ENCODE results near the gene PCDHGA4. TPM values are rescaled to one million over a fixed set of nuclear protein-coding genes. Genes with fewer than 3 reads are reported as not detected.

The PCDHGA4 gene
- total and polyA plus RNA-seq, 9 donors, result 1.2 to 8.2 (median 5.7) TPM

DNA sequence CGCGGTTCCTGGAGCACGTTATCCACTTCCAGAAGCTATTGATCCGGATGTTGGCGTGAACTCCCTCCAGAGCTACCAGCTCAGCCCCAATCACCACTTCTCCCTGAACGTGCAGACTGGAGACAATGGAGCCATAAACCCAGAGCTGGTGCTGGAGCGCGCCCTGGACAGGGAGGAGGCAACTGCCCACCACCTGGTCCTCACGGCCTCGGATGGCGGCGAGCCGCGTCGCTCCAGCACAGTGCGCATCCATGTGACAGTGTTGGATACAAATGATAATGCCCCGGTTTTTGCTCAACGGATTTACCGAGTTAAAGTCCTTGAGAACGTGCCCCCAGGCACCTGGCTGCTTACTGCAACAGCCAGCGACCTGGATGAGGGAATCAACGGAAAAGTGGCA lies 48.6 kb downstream of the PCDHGA4 start:
- Histone ChIP-seq H3K4me3 (no peak overlapping the region), H3K9me3 (peaks cover 10 to 44% of the 10 kb centered on the region in 2 donors)

More for the DNA sequence above, 48.6 kb downstream of the PCDHGA4 start:
- no peaks in the 10 kb centered on the region for H3K27me3 ChIP-seq
- no peaks in the 10 kb centered on the region for H3K4me1 ChIP-seq (ENCODE audit: insufficient read depth)
- no peaks in the 10 kb centered on the region for H3K36me3 ChIP-seq
- intact Hi-C loops (cut with DNase I), result loop anchor here in 1 of 4 donors (10.0 kb wide), 1 partner anchor 151 kb away; no protein-coding TSS in a partner anchor
- no peak for TF ChIP-seq POLR2A (IDR thresholded peaks at IDR 0.05)
- no peak for TF ChIP-seq EP300 (IDR thresholded peaks at IDR 0.05)
- no peak for TF ChIP-seq CTCF (IDR thresholded peaks at IDR 0.05)
- 23 to 30% (median 24%) methylated on average over 22 of the region's 22 CpGs for WGBS, 3 donors
- no peak overlapping the region for H3K27ac ChIP-seq
- no peak for DNase-seq

Other genes with a start within 250 kb of the PCDHGA4 start
Only the 30 nearest of the 36 such genes appear.
- gene PCDHB9, start 167.9 kb upstream of the PCDHGA4 start, total RNA-seq, result 1 to 10 TPM; 2.0 to 5.4 (median 3.8) TPM
- gene PCDHB9, start 167.9 kb upstream of the PCDHGA4 start, polyA plus RNA-seq, result 1 to 10 TPM; 1.5 to 3.3 TPM
- 1 to 10 TPM; 2.7 to 5.2 (median 3.1) TPM for gene PCDHB10, start 162.7 kb upstream of the PCDHGA4 start, total RNA-seq
- 1 to 10 TPM; 2.9 to 3.4 TPM for gene PCDHB10, start 162.7 kb upstream of the PCDHGA4 start, polyA plus RNA-seq
- 1 to 10 TPM; 2.5 to 9.2 (median 6.0) TPM for gene PCDHB11, start 155.4 kb upstream of the PCDHGA4 start, total RNA-seq
- gene PCDHB11, start 155.4 kb upstream of the PCDHGA4 start, polyA plus RNA-seq, result 1 to 10 TPM; 1.8 to 3.2 TPM
- gene PCDHB12, start 146.3 kb upstream of the PCDHGA4 start, total RNA-seq, result 1 to 10 TPM; 2.8 to 8.8 (median 6.9) TPM
- gene PCDHB12, start 146.3 kb upstream of the PCDHGA4 start, polyA plus RNA-seq, result 1 to 10 TPM; 2.8 to 2.9 TPM
- 1 to 10 TPM; 3.9 to 5.9 (median 4.5) TPM for gene PCDHB13, start 141.1 kb upstream of the PCDHGA4 start, total RNA-seq
- gene PCDHB13, start 141.1 kb upstream of the PCDHGA4 start, polyA plus RNA-seq, result 1 to 10 TPM; 1.3 to 3.1 TPM
- 1 to 10 TPM; 3.8 to 7.2 (median 5.4) TPM for gene PCDHB14, start 131.7 kb upstream of the PCDHGA4 start, total RNA-seq
- gene PCDHB14, start 131.7 kb upstream of the PCDHGA4 start, polyA plus RNA-seq, result 1 to 10 TPM; 3.8 to 4.5 TPM
- 10 to 100 TPM in 4 of 7 donors, 1 to 10 TPM in 3; 3.4 to 17.0 (median 10.3) TPM for gene PCDHB15, start 109.6 kb upstream of the PCDHGA4 start, total RNA-seq
- 1 to 10 TPM; 6.7 to 8.2 TPM for gene PCDHB15, start 109.6 kb upstream of the PCDHGA4 start, polyA plus RNA-seq
- gene SLC25A2, start 51.0 kb upstream of the PCDHGA4 start, total RNA-seq, result 1 to 10 TPM in 1 of 7 donors, under 1 TPM in 3, not detected in 3; 0.40 to 1.4 (median 0.54) TPM
- gene SLC25A2, start 51.0 kb upstream of the PCDHGA4 start, polyA plus RNA-seq, result under 1 TPM in 1 of 2 donors, not detected in 1; 0.10 TPM
- 100 to 1,000 TPM in 4 of 7 donors, 10 to 100 TPM in 3; 65.1 to 141 (median 102) TPM for gene TAF7, start 34.2 kb upstream of the PCDHGA4 start, total RNA-seq
- 100 to 1,000 TPM in 1 of 2 donors, 10 to 100 TPM in 1; 96.4 to 136 TPM for gene TAF7, start 34.2 kb upstream of the PCDHGA4 start, polyA plus RNA-seq
- gene PCDHGA1, start 24.5 kb upstream of the PCDHGA4 start, total RNA-seq, result 1 to 10 TPM in 3 of 7 donors, under 1 TPM in 4; 0.72 to 2.8 (median 1.00) TPM
- under 1 TPM; 0.29 to 0.90 TPM for gene PCDHGA1, start 24.5 kb upstream of the PCDHGA4 start, polyA plus RNA-seq
- 10 to 100 TPM in 5 of 7 donors, 1 to 10 TPM in 2; 7.3 to 13.5 (median 12.0) TPM for gene PCDHGA2, start 16.3 kb upstream of the PCDHGA4 start, total RNA-seq
- 1 to 10 TPM; 3.0 to 5.4 TPM for gene PCDHGA2, start 16.3 kb upstream of the PCDHGA4 start, polyA plus RNA-seq
- gene PCDHGA3, start 11.2 kb upstream of the PCDHGA4 start, total RNA-seq, result 1 to 10 TPM; 5.3 to 8.6 (median 5.9) TPM
- 1 to 10 TPM; 1.9 to 2.9 TPM for gene PCDHGA3, start 11.2 kb upstream of the PCDHGA4 start, polyA plus RNA-seq
- gene PCDHGB1, start 4.9 kb upstream of the PCDHGA4 start, total RNA-seq, result 1 to 10 TPM; 3.7 to 9.3 (median 5.5) TPM
- gene PCDHGB1, start 4.9 kb upstream of the PCDHGA4 start, polyA plus RNA-seq, result 1 to 10 TPM; 1.1 to 1.4 TPM
- gene PCDHGB2, start 5.0 kb downstream of the PCDHGA4 start, total RNA-seq, result 10 to 100 TPM in 2 of 7 donors, 1 to 10 TPM in 5; 4.5 to 11.9 (median 9.3) TPM
- 1 to 10 TPM; 1.9 to 4.3 TPM for gene PCDHGB2, start 5.0 kb downstream of the PCDHGA4 start, polyA plus RNA-seq
- gene PCDHGA5, start 9.1 kb downstream of the PCDHGA4 start, total RNA-seq, result 1 to 10 TPM; 4.5 to 9.5 (median 6.4) TPM
- 1 to 10 TPM; 1.7 to 3.2 TPM for gene PCDHGA5, start 9.1 kb downstream of the PCDHGA4 start, polyA plus RNA-seq
- 1 to 10 TPM; 4.1 to 8.6 (median 5.6) TPM for gene PCDHGB3, start 15.2 kb downstream of the PCDHGA4 start, total RNA-seq
- gene PCDHGB3, start 15.2 kb downstream of the PCDHGA4 start, polyA plus RNA-seq, result 1 to 10 TPM; 1.1 to 2.1 TPM
- gene PCDHGA6, start 18.9 kb downstream of the PCDHGA4 start, total RNA-seq, result 10 to 100 TPM in 3 of 7 donors, 1 to 10 TPM in 4; 6.7 to 14.5 (median 8.7) TPM
- gene PCDHGA6, start 18.9 kb downstream of the PCDHGA4 start, polyA plus RNA-seq, result 1 to 10 TPM; 3.6 to 4.2 TPM
- gene PCDHGA7, start 27.7 kb downstream of the PCDHGA4 start, total RNA-seq, result 1 to 10 TPM; 4.2 to 8.6 (median 5.8) TPM
- gene PCDHGA7, start 27.7 kb downstream of the PCDHGA4 start, polyA plus RNA-seq, result 1 to 10 TPM; 1.3 to 2.3 TPM
- 10 to 100 TPM in 1 of 7 donors, 1 to 10 TPM in 6; 6.0 to 12.0 (median 8.8) TPM for gene PCDHGB4, start 32.7 kb downstream of the PCDHGA4 start, total RNA-seq
- gene PCDHGB4, start 32.7 kb downstream of the PCDHGA4 start, polyA plus RNA-seq, result 1 to 10 TPM; 2.1 to 3.1 TPM
- gene PCDHGA8, start 37.6 kb downstream of the PCDHGA4 start, total RNA-seq, result 1 to 10 TPM; 2.9 to 7.6 (median 3.8) TPM
- gene PCDHGA8, start 37.6 kb downstream of the PCDHGA4 start, polyA plus RNA-seq, result under 1 TPM; 0.37 to 0.41 TPM
- 10 to 100 TPM; 13.2 to 19.7 (median 18.2) TPM for gene PCDHGB5, start 42.9 kb downstream of the PCDHGA4 start, total RNA-seq
- 1 to 10 TPM; 4.5 to 8.2 TPM for gene PCDHGB5, start 42.9 kb downstream of the PCDHGA4 start, polyA plus RNA-seq
- gene PCDHGA9, start 47.8 kb downstream of the PCDHGA4 start, total RNA-seq, result 10 to 100 TPM in 4 of 7 donors, 1 to 10 TPM in 3; 5.4 to 11.7 (median 10.6) TPM
- gene PCDHGA9, start 47.8 kb downstream of the PCDHGA4 start, polyA plus RNA-seq, result 1 to 10 TPM; 2.3 to 5.2 TPM
- gene PCDHGB6, start 53.0 kb downstream of the PCDHGA4 start, total RNA-seq, result 10 to 100 TPM in 6 of 7 donors, 1 to 10 TPM in 1; 9.8 to 18.1 (median 14.4) TPM
- gene PCDHGB6, start 53.0 kb downstream of the PCDHGA4 start, polyA plus RNA-seq, result 10 to 100 TPM in 1 of 2 donors, 1 to 10 TPM in 1; 7.0 to 12.3 TPM
- gene PCDHGA10, start 58.0 kb downstream of the PCDHGA4 start, total RNA-seq, result 1 to 10 TPM; 5.0 to 9.7 (median 8.1) TPM
- gene PCDHGA10, start 58.0 kb downstream of the PCDHGA4 start, polyA plus RNA-seq, result 1 to 10 TPM; 1.3 to 3.9 TPM
- 10 to 100 TPM; 11.3 to 22.9 (median 20.0) TPM for gene PCDHGB7, start 62.7 kb downstream of the PCDHGA4 start, total RNA-seq
- 10 to 100 TPM in 1 of 2 donors, 1 to 10 TPM in 1; 8.0 to 19.9 TPM for gene PCDHGB7, start 62.7 kb downstream of the PCDHGA4 start, polyA plus RNA-seq
- gene PCDHGA11, start 66.0 kb downstream of the PCDHGA4 start, total RNA-seq, result 1 to 10 TPM; 3.2 to 7.7 (median 5.7) TPM
- gene PCDHGA11, start 66.0 kb downstream of the PCDHGA4 start, polyA plus RNA-seq, result 1 to 10 TPM; 1.4 to 2.6 TPM
- gene PCDHGA12, start 75.5 kb downstream of the PCDHGA4 start, total RNA-seq, result 10 to 100 TPM in 1 of 7 donors, 1 to 10 TPM in 6; 6.0 to 10.4 (median 8.2) TPM
- gene PCDHGA12, start 75.5 kb downstream of the PCDHGA4 start, polyA plus RNA-seq, result 1 to 10 TPM; 2.0 to 4.5 TPM
- 10 to 100 TPM; 19.6 to 85.3 (median 67.7) TPM for gene PCDHGC3, start 120.9 kb downstream of the PCDHGA4 start, total RNA-seq
- 10 to 100 TPM; 63.1 to 92.9 TPM for gene PCDHGC3, start 120.9 kb downstream of the PCDHGA4 start, polyA plus RNA-seq
- 1 to 10 TPM; 1.0 to 4.5 (median 2.4) TPM for gene PCDHGC4, start 130.0 kb downstream of the PCDHGA4 start, total RNA-seq
- gene PCDHGC4, start 130.0 kb downstream of the PCDHGA4 start, polyA plus RNA-seq, result under 1 TPM; 0.22 to 0.32 TPM
- gene PCDHGC5, start 134.1 kb downstream of the PCDHGA4 start, total RNA-seq, result 1 to 10 TPM; 1.4 to 3.5 (median 2.0) TPM
- under 1 TPM; 0.19 to 0.48 TPM for gene PCDHGC5, start 134.1 kb downstream of the PCDHGA4 start, polyA plus RNA-seq

Measured in ovary (tissue), 9 donors.